Neural crest cell (in vitro differentiated cells): Measurements from ENCODE around the gene BCDIN3D. TPM values are rescaled to one million over a fixed set of nuclear protein-coding genes. Genes with fewer than 3 reads are reported as not detected.

ENCODE experiments used
- DNase-seq: peaks from one replicate; pipeline ENCODE4 v3.0.0; 2021; ENCODE audit warnings: low read depth, mixed read lengths, low spot score
- H3K27ac Mint-ChIP-seq: one replicate; pipeline ENCODE4 v1.8.0; 2021; ENCODE audit warnings: mild to moderate bottlenecking, mixed read lengths; ENCODE audit not compliant: unreplicated experiment
- H3K27me3 Mint-ChIP-seq: 2 replicates; pipeline ENCODE4 v1.8.0; 2021; ENCODE audit warnings: low read depth, mild to moderate bottlenecking, mixed read lengths
- H3K36me3 Mint-ChIP-seq: 2 replicates; pipeline ENCODE4 v1.8.0; 2021; ENCODE audit warnings: low read depth, mild to moderate bottlenecking, mixed read lengths
- H3K4me1 Mint-ChIP-seq: 2 replicates; pipeline ENCODE4 v1.8.0; 2021; ENCODE audit warnings: mixed read lengths
- H3K4me3 Mint-ChIP-seq: one replicate; pipeline ENCODE4 v1.8.0; 2021; ENCODE audit warnings: mild to moderate bottlenecking, mixed read lengths
- H3K9me3 Mint-ChIP-seq: 2 replicates; pipeline ENCODE4 v1.8.0; 2021; ENCODE audit warnings: mixed read lengths
- total RNA-seq: library from RNA; stranded (reverse); gene quantifications from 2 replicates; pipeline ENCODE4 v1.2.1, GENCODE V29; 2021
- TF ChIP-seq, protein P1 (sequence below): fragments of 200-600 bp; sonication (generic); conservative IDR thresholded peaks from 2 replicates; pipeline ENCODE4 v1.5.0; 2021; ENCODE audit warnings: antibody characterized with exemption, mild to moderate bottlenecking

BCDIN3D gene
- total RNA-seq, 1 donor from 2014 or later: 7.9 TPM

DNA sequence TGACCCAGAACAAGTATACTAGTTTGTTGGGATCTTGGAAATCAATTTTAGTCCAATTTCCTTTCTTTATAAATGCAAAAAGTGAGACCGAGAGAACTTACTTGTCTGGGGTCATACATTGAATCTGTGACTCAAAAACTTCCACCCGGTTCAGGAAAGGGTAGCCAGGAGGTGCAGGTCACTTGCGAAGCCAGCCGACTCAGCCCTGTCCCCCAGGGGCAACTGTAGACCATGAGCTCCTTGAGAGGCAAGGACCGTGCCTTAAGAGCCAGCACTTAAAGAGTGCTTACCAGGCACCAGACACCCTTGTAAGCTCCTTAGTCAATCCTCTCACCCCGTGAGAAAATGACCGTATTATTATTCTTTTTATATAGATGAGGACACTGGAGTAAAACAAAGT, 505 bp upstream of the BCDIN3D start:
- Mint-ChIP-seq H3K27ac (peak overlapping the region; percentile 95), H3K4me1 (peaks cover 21% of the 10 kb centered on the region), H3K27me3 (peaks cover 24% of the 10 kb centered on the region), H3K36me3 (no peaks in the 10 kb centered on the region), H3K9me3 (no peaks in the 10 kb centered on the region), H3K4me3 (peak overlapping the region; percentile 94)
- TF ChIP-seq, protein P1, sequence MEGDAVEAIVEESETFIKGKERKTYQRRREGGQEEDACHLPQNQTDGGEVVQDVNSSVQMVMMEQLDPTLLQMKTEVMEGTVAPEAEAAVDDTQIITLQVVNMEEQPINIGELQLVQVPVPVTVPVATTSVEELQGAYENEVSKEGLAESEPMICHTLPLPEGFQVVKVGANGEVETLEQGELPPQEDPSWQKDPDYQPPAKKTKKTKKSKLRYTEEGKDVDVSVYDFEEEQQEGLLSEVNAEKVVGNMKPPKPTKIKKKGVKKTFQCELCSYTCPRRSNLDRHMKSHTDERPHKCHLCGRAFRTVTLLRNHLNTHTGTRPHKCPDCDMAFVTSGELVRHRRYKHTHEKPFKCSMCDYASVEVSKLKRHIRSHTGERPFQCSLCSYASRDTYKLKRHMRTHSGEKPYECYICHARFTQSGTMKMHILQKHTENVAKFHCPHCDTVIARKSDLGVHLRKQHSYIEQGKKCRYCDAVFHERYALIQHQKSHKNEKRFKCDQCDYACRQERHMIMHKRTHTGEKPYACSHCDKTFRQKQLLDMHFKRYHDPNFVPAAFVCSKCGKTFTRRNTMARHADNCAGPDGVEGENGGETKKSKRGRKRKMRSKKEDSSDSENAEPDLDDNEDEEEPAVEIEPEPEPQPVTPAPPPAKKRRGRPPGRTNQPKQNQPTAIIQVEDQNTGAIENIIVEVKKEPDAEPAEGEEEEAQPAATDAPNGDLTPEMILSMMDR: no peak
- DNase-seq: no peak

DNA sequence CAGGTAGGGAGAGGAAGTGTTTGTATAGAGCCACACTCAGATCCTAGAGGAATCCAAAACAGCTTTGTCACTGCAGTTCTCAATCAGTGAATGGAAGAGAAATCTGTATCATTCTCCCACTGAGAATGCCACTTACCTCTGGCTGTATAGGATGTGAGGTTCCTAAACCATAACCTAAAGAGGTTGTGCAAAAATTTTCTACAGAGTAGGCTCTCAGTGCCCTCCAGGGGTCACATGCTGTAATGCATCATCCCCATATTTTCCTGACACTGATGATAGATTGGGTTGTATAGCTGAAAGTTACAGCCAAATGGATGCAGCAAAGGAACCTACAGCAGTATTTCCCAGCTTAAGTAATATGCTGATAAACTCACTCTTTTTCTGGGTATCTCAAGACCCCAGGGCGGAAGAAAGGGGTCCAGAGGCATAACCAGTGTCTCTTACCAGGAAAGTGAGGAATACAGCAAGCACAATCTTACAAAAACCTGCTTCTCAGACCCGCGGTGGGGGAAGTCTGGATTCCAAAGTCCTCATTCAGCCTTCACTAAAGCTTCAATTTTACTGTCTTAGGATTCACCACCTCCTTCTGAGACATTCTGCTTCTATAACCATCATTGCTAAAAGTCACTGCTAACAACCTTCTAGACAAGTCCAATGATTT, 3.8 kb downstream of the BCDIN3D start:
- Mint-ChIP-seq H3K27ac (no peak overlapping the region), H3K9me3 (no peaks in the 10 kb centered on the region), H3K4me1 (peaks cover 21% of the 10 kb centered on the region), H3K27me3 (no peaks in the 10 kb centered on the region), H3K4me3 (peak overlapping the region; percentile 60), H3K36me3 (no peaks in the 10 kb centered on the region)
- DNase-seq: peak; percentile 37
- TF ChIP-seq, protein P1: peak; percentile 73

DNA sequence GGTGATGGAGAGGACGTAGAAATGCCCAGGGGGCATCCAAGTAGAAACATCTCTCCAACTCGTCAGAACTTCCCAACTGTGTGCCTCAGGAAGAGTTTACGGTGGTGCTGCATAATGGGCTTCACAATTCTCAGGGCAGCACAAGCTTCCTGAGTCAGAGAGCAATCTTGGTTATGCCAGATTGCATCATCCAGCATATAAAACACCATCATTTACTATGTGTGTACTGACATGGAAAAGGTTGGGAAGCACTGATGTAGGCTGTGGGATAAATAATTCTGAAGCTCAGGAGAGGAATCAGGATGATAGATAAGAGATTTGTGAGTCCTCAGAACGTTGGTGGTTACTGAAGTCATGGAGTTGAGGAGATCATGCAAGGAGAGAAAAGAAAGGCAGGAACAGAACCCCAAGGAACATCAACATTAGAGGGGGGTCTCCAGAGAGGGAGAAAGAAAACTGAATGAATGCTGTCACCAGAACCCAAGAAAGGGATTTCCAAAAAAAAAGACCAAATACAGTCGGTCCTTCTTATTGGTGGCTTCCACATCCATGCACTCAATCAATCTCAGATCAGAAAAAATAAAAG, 10.0 kb downstream of the BCDIN3D start:
- TF ChIP-seq, protein P1: no peak
- Mint-ChIP-seq H3K36me3 (no peaks in the 10 kb centered on the region), H3K4me3 (no peak overlapping the region), H3K27ac (no peak overlapping the region), H3K9me3 (no peaks in the 10 kb centered on the region), H3K27me3 (no peaks in the 10 kb centered on the region), H3K4me1 (peaks cover 12% of the 10 kb centered on the region)
- DNase-seq: no peak

DNA sequence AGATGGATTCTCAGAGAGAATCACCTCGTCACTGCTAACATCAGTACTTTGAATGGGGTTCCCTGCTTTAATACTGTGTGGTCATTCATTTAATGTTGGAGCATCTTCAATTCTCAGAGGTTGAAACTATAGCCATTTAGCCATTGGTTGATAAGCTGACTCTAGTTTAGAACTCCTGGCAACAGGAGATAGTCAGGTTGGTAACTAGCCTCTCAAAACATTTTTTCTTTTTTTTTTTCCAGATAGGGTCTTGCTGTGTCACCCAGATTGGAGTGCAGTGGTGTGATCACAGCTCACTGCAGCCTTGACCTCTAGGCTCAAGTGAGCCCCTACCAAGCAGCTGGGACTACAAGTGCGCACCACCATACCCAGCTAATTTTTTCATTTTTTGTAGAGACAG, 11.2 kb downstream of the BCDIN3D start:
- Mint-ChIP-seq H3K36me3 (no peaks in the 10 kb centered on the region), H3K27ac (no peak overlapping the region)

DNA sequence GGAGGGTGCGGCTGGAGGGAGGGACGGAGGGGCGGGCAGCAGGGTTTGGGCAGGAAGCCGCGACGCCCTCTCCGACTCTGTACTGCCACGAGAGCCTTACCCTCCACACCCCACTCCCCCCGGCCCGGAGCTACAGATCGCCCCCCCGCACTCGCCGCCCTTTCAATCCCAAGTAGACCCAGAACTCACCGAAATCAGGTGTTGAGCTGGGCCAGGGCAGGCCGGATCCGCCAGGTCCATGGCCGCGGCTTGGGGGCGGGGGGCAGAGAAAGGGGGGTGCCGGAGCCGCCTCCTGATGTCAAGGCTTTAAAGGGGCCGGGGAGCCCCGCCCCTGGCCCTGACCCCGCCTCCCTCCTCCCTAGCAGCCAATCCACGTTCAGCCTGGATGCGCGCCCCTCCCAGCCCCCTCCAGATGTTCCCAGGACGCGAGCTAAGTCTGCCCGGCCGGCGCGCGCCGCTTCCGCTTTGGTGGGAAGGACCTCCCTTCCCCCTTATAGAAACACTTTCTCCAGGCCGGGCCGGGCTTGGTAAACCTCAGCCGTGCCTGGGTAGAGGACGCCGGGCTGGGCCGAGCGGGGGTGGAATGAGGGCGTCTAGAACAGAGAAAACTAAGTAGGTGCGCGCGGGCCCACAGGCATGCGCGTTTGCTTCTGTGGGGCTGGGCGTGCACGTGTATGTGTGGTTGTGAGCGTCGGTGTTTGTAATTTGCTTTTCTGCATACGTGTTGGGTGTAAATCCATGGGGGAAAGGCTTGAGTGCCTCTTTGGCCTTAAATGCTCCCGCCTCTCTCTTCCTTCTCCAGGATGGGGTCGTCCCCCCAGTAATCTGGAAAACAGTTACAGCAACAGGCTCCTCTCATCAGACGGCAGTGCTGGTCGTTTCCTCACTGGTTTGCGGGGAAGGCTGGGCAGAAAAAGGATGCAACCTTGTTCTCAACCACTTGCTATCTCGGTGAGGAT, 14.5 kb downstream of the BCDIN3D start, which contains the start of gene NCKAP5L:
NCKAP5L (minus strand) TSS at position 281 of the 959 bp plus-strand sequence. CDS start 24,369 bp downstream, outside the sequence.
- DNase-seq: peak; percentile 92
- Mint-ChIP-seq H3K36me3 (no peaks in the 10 kb centered on the region), H3K4me3 (peak within 1 kb of the TSS; percentile 98), H3K9me3 (no peaks in the 10 kb centered on the region), H3K27ac (peak within 1 kb of the TSS; percentile 96), H3K4me1 (peaks cover 43% of the 10 kb centered on the region), H3K27me3 (no peaks in the 10 kb centered on the region)
- TF ChIP-seq, protein P1: no peak

More for the DNA sequence above, 11.2 kb downstream of the BCDIN3D start:
- Mint-ChIP-seq H3K4me1 (peaks cover 20% of the 10 kb centered on the region), H3K4me3 (no peak overlapping the region), H3K27me3 (no peaks in the 10 kb centered on the region), H3K9me3 (no peaks in the 10 kb centered on the region)
- DNase-seq: no peak
- TF ChIP-seq, protein P1: no peak
